ENCODE data around the gene ZBTB20. TPM values are rescaled to one million over a fixed set of nuclear protein-coding genes. Genes with fewer than 3 reads are reported as not detected.

Gene ZBTB20
- polyA plus RNA-seq, 1 of the 3 experiments (the other 2 are of a cell fraction) = 0.43 TPM

- no peaks in the 10 kb centered on the region for H4K20me1 ChIP-seq (ENCODE audit: insufficient read depth)
- H3K27ac ChIP-seq (ENCODE audit: low read depth in 2 of 2, low read length in 1 of 2) = no peak overlapping the region
- H3K9ac ChIP-seq = no peak overlapping the region
- no peaks in the 10 kb centered on the region; the same call in 1 of the 2 replicates for H3K79me2 ChIP-seq (ENCODE audit: insufficient read depth)
- H3K4me1 ChIP-seq (ENCODE audit: control insufficient read depth in 1 of 2, insufficient read depth in 2 of 2, low read depth in 1 of 2, low read length in 1 of 2) = no peaks in the 10 kb centered on the region
- 100% methylated on average over 1 of the region's 1 CpG for WGBS (ENCODE audit: low lambda C conversion rate)
- TF ChIP-seq GABPA (IDR thresholded peaks at IDR 0.05; ENCODE audit: low read depth) (no peak), NRF1 (IDR thresholded peaks at IDR 0.05; ENCODE audit: low read depth, low read length) (no peak), FOXJ3 (CRISPR knock-in tag; IDR thresholded peaks at IDR 0.05) (no peak), USF1 (IDR thresholded peaks at IDR 0.05; ENCODE audit: borderline replicate concordance, low read depth) (no peak), TAF1 (IDR thresholded peaks at IDR 0.05; ENCODE audit: borderline replicate concordance, low read depth, low read length) (no peak), IRF3 (IDR thresholded peaks at IDR 0.05; ENCODE audit: low read depth, low read length) (no peak), RCOR1 (IDR thresholded peaks at IDR 0.05; ENCODE audit: low read length) (no peak), POLR2AphosphoS5 (IDR thresholded peaks at IDR 0.05; ENCODE audit: low read depth, low read length) (no peak), JUND (IDR thresholded peaks at IDR 0.05) (no peak), MAX (IDR thresholded peaks at IDR 0.05; ENCODE audit: low read depth) (no peak), RXRA (IDR thresholded peaks at IDR 0.05; ENCODE audit: borderline replicate concordance, low read depth) (no peak), RFX5 (IDR thresholded peaks at IDR 0.05; ENCODE audit: low read length) (no peak), MEF2A (IDR thresholded peaks at IDR 0.05; ENCODE audit: borderline replicate concordance, low read depth) (no peak), TCF12 (IDR thresholded peaks at IDR 0.05) (no peak), FOXM1 (IDR thresholded peaks at IDR 0.05; ENCODE audit: low read depth) (no peak), RAD21 (IDR thresholded peaks at IDR 0.05; ENCODE audit: low read length) (no peak), EZH2phosphoT487 (IDR thresholded peaks at IDR 0.05; ENCODE audit: borderline replicate concordance, low read depth) (no peak)
- H3K36me3 ChIP-seq (replicated peaks in 1 of 2; ENCODE audit: control insufficient read depth in 1 of 2, insufficient read depth in 2 of 2, low read length in 1 of 2) = no peaks in the 10 kb centered on the region
- H2AFZ ChIP-seq (ENCODE audit: low read depth) = no peak overlapping the region
- no peaks in the 10 kb centered on the region for H3K27me3 ChIP-seq (ENCODE audit: insufficient read depth)
- H3K4me2 ChIP-seq = no peak overlapping the region
- H3K4me3 ChIP-seq (ENCODE audit: low read depth in 2 of 2, low read length in 1 of 2) = no peak overlapping the region
- no peaks in the 10 kb centered on the region for H3F3A ChIP-seq (replicated peaks; ENCODE audit: insufficient read depth)
- POLR2A ChIA-PET = no interaction called here
- no peak for DNase-seq
- CTCF ChIA-PET = no interaction called here
- no peaks in the 10 kb centered on the region for H3K9me3 ChIP-seq
- no peaks in the 10 kb centered on the region for H3K9me2 ChIP-seq
Measured at GRCh38 chr3:114469070-114469469, 678.0 kb downstream of the ZBTB20 start.

GRCh38 chr3:114466816-114467215 lies 680.3 kb downstream of the ZBTB20 start:
- Histone ChIP-seq H3K36me3 (replicated peaks in 1 of 2; ENCODE audit: control insufficient read depth in 1 of 2, insufficient read depth in 2 of 2, low read length in 1 of 2) (no peaks in the 10 kb centered on the region), H4K20me1 (ENCODE audit: insufficient read depth) (no peaks in the 10 kb centered on the region), H3K9ac (no peak overlapping the region), H3K4me1 (ENCODE audit: control insufficient read depth in 1 of 2, insufficient read depth in 2 of 2, low read depth in 1 of 2, low read length in 1 of 2) (no peaks in the 10 kb centered on the region), H3K4me3 (ENCODE audit: low read depth in 2 of 2, low read length in 1 of 2) (no peak overlapping the region), H3K9me2 (no peaks in the 10 kb centered on the region), H2AFZ (ENCODE audit: low read depth) (no peak overlapping the region), H3K27me3 (ENCODE audit: insufficient read depth) (no peaks in the 10 kb centered on the region), H3K79me2 (ENCODE audit: insufficient read depth) (no peaks in the 10 kb centered on the region; the same call in 1 of the 2 replicates), H3K27ac (ENCODE audit: low read depth in 2 of 2, low read length in 1 of 2) (no peak overlapping the region), H3K4me2 (no peak overlapping the region), H3K9me3 (no peaks in the 10 kb centered on the region), H3F3A (replicated peaks; ENCODE audit: insufficient read depth) (no peaks in the 10 kb centered on the region)
- no peak for DNase-seq
- TF ChIP-seq RXRA (IDR thresholded peaks at IDR 0.05; ENCODE audit: borderline replicate concordance, low read depth) = no peak
- POLR2A ChIA-PET = no interaction called here
- WGBS (ENCODE audit: low lambda C conversion rate) = 97% methylated on average over 4 of the region's 4 CpGs
- CTCF ChIA-PET = interaction anchor here (0.7 to 1.1 kb wide), 2 partner anchors 48 to 449 kb away, joined by 3 read pairs; no protein-coding TSS in a partner anchor

Measured in SK-N-SH (cell line).